ENCODE results near the gene ASB2. TPM values are rescaled to one million over a fixed set of nuclear protein-coding genes. Genes with fewer than 3 reads are reported as not detected.

Gene ASB2
- polyA plus RNA-seq, 1 donor from 2014 or later, result 0.26 TPM

- Histone ChIP-seq H4K20me1 (ENCODE audit: insufficient read depth) (no peaks in the 10 kb centered on the region), H3K9ac (ENCODE audit: low read length) (no peak overlapping the region), H3K9me2 (ENCODE audit: insufficient read depth, low read length) (no peaks in the 10 kb centered on the region), H2AFZ (ENCODE audit: low read depth, low read length) (no peak overlapping the region), H3K27ac (ENCODE audit: low read length) (no peak overlapping the region), H3K9me3 (ENCODE audit: low read length) (no peaks in the 10 kb centered on the region), H3K4me3 (ENCODE audit: low read length) (no peak overlapping the region), H3K79me2 (replicated peaks; ENCODE audit: insufficient read depth, low read length) (no peaks in the 10 kb centered on the region), H3K4me2 (ENCODE audit: low read length) (no peak overlapping the region), H3K27me3 (ENCODE audit: insufficient read depth, low read depth, low read length) (no peaks in the 10 kb centered on the region), H3F3A (ENCODE audit: insufficient read depth, low read length, poor library complexity, severe bottlenecking) (no peaks in the 10 kb centered on the region), H3K36me3 (ENCODE audit: insufficient read depth, low read length) (no peaks in the 10 kb centered on the region)
- TF ChIP-seq REST (IDR thresholded peaks at IDR 0.05; ENCODE audit: borderline replicate concordance), result no peak
- no peak for TF ChIP-seq MXI1 (conservative IDR thresholded peaks at IDR 0.05; ENCODE audit: poor library complexity, severe bottlenecking)
- no peak for TF ChIP-seq EP300 (conservative IDR thresholded peaks at IDR 0.05; ENCODE audit: poor library complexity, severe bottlenecking)
- TF ChIP-seq RAD21 (conservative IDR thresholded peaks at IDR 0.05), result no peak
- TF ChIP-seq CTCF (IDR thresholded peaks at IDR 0.05; ENCODE audit: poor library complexity, severe bottlenecking), result no peak
- TF ChIP-seq POLR2AphosphoS5 (IDR thresholded peaks at IDR 0.05), result no peak
- TF ChIP-seq TAF1 (IDR thresholded peaks at IDR 0.05; ENCODE audit: low read depth), result no peak
- TF ChIP-seq SMC3 (conservative IDR thresholded peaks at IDR 0.05; ENCODE audit: poor library complexity), result no peak
Observed at GRCh38 chr14:93996130-93996695, 19.8 kb upstream of the ASB2 start.

- Histone ChIP-seq H3K4me3 (ENCODE audit: low read length) (no peak overlapping the region), H3K9me2 (ENCODE audit: insufficient read depth, low read length) (no peaks in the 10 kb centered on the region), H4K20me1 (ENCODE audit: insufficient read depth) (no peaks in the 10 kb centered on the region), H3K36me3 (ENCODE audit: insufficient read depth, low read length) (no peaks in the 10 kb centered on the region), H3K27ac (ENCODE audit: low read length) (no peak overlapping the region), H3K9me3 (ENCODE audit: low read length) (no peaks in the 10 kb centered on the region), H3K27me3 (ENCODE audit: insufficient read depth, low read depth, low read length) (no peaks in the 10 kb centered on the region), H3K9ac (ENCODE audit: low read length) (no peak overlapping the region), H2AFZ (ENCODE audit: low read depth, low read length) (no peak overlapping the region), H3K4me2 (ENCODE audit: low read length) (no peak overlapping the region), H3K79me2 (replicated peaks; ENCODE audit: insufficient read depth, low read length) (no peaks in the 10 kb centered on the region), H3F3A (ENCODE audit: insufficient read depth, low read length, poor library complexity, severe bottlenecking) (no peaks in the 10 kb centered on the region)
- no peak for TF ChIP-seq TAF1 (IDR thresholded peaks at IDR 0.05; ENCODE audit: low read depth)
Observed at GRCh38 chr14:93994919-93995682, 18.7 kb upstream of the ASB2 start.
